ENCODE data around the gene FAM222A. TPM values are rescaled to one million over a fixed set of nuclear protein-coding genes. Genes with fewer than 3 reads are reported as not detected.

Gene FAM222A
- total and polyA plus RNA-seq, 12 donors: 9.2 to 57.8 (median 25.3) TPM

- no peak for TF ChIP-seq POLR2A (IDR thresholded peaks at IDR 0.05)
- TF ChIP-seq, protein P1, sequence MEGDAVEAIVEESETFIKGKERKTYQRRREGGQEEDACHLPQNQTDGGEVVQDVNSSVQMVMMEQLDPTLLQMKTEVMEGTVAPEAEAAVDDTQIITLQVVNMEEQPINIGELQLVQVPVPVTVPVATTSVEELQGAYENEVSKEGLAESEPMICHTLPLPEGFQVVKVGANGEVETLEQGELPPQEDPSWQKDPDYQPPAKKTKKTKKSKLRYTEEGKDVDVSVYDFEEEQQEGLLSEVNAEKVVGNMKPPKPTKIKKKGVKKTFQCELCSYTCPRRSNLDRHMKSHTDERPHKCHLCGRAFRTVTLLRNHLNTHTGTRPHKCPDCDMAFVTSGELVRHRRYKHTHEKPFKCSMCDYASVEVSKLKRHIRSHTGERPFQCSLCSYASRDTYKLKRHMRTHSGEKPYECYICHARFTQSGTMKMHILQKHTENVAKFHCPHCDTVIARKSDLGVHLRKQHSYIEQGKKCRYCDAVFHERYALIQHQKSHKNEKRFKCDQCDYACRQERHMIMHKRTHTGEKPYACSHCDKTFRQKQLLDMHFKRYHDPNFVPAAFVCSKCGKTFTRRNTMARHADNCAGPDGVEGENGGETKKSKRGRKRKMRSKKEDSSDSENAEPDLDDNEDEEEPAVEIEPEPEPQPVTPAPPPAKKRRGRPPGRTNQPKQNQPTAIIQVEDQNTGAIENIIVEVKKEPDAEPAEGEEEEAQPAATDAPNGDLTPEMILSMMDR (IDR thresholded peaks at IDR 0.05): no peak
- H3K27ac ChIP-seq: no peak overlapping the region
- H3K4me3 ChIP-seq: no peak overlapping the region
- H3K9me3 ChIP-seq (replicated peaks in 1 of 3): no peaks in the 10 kb centered on the region
- WGBS, 4 donors: 86 to 91% (median 88%) methylated on average over 17 to 20 of the region's 20 CpGs
- H3K4me1 ChIP-seq (replicated peaks in 1 of 2): no peaks in the 10 kb centered on the region
- no peaks in the 10 kb centered on the region for H3K36me3 ChIP-seq (replicated peaks in 1 of 2)
- intact Hi-C loops (cut with DNase I): no loop called here
- DNase-seq: no peak
- H3K27me3 ChIP-seq: no peaks in the 10 kb centered on the region
Observed at GRCh38 chr12:109798691-109799090, 85.1 kb downstream of the FAM222A start.

DNA sequence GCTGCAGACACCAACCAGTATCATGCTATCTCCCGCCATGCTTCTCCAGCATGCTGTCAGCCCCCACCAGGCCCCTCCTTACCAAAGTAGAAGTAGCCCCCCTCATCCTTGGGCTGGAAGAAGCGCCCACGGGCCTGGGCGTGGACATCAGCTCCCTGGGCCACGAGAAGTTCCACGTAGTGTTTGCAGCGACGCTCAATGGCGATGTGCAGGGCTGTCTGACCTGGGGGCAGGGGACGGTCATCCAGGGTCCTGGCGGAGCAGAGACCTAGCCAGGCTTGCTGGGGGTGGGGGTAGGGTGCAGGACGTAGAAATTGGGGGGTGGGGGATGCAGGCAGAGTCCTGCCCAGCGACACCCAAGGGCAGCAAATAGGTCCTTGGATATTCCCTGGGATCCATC lies 86.9 kb downstream of the FAM222A start:
- Histone ChIP-seq H3K27ac (no peak overlapping the region), H3K27me3 (no peaks in the 10 kb centered on the region), H3K9me3 (replicated peaks in 1 of 3) (no peaks in the 10 kb centered on the region), H3K36me3 (replicated peaks in 1 of 2) (no peaks in the 10 kb centered on the region), H3K4me1 (replicated peaks in 1 of 2) (no peaks in the 10 kb centered on the region), H3K4me3 (no peak overlapping the region)
- TF ChIP-seq, protein P1 (IDR thresholded peaks at IDR 0.05): no peak
- no peak for TF ChIP-seq POLR2A (IDR thresholded peaks at IDR 0.05)
- 91 to 97% (median 92%) methylated on average over 5 to 13 of the region's 13 CpGs for WGBS, 4 donors
- DNase-seq: no peak
- intact Hi-C loops (cut with DNase I): no loop called here

DNA sequence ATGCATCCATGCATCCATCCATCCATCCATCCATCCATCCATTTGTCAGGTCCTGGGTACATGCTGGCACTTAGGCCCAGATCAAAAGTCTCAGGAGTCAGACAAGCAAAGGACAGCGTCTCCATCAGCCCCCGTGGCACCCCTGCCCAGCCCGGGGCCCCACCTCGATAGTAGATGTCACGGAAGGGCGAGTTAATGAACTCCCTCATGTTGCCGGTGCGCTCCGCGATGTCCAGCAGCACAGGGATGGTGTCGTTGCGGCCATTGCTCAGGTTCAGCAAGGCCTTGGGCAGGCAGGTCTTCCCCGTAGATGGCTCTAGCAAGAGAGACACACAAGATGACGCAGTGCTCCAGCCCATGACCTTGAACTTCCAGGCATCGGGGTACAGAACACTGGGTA lies 89.2 kb downstream of the FAM222A start:
- no peak for DNase-seq
- no peaks in the 10 kb centered on the region for H3K36me3 ChIP-seq (replicated peaks in 1 of 2)
- H3K27ac ChIP-seq: no peak overlapping the region
- TF ChIP-seq, protein P1 (IDR thresholded peaks at IDR 0.05): no peak
- no peak for TF ChIP-seq POLR2A (IDR thresholded peaks at IDR 0.05)
- H3K9me3 ChIP-seq (replicated peaks in 1 of 3): no peaks in the 10 kb centered on the region
- H3K4me3 ChIP-seq: no peak overlapping the region
- no peaks in the 10 kb centered on the region for H3K4me1 ChIP-seq (replicated peaks in 1 of 2)
- no peaks in the 10 kb centered on the region for H3K27me3 ChIP-seq
- WGBS, 4 donors: 81 to 93% (median 87%) methylated on average over 13 to 15 of the region's 15 CpGs
- intact Hi-C loops (cut with DNase I): no loop called here

DNA sequence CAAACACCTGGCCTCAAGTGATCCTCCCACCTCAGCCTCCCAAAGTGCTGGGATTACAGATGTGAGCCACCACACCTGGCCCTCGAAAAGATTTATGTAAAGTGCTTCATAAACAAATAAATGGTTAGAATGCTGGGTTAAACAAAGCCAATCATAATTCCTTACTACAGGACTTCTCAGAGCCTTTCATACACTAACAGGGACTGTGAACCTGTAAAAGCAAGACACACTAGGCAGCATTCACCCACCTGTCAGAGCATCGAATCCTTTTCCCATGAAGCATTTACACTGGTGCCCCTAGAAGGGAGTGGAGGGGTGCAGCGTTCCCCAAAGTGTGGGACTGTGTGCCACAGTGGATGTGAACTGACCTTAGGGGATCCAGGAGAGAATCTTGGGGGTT lies 90.1 kb downstream of the FAM222A start:
- Histone ChIP-seq H3K36me3 (replicated peaks in 1 of 2) (no peaks in the 10 kb centered on the region), H3K4me3 (no peak overlapping the region), H3K9me3 (replicated peaks in 1 of 3) (no peaks in the 10 kb centered on the region), H3K27ac (no peak overlapping the region), H3K4me1 (replicated peaks in 1 of 2) (no peaks in the 10 kb centered on the region), H3K27me3 (no peaks in the 10 kb centered on the region)
- intact Hi-C loops (cut with DNase I): loop anchor here in 1 of 2 donors (2.0 kb wide), 1 partner anchor 77 kb away; the partner anchor contains the start of gene GLTP
- no peak for DNase-seq
- TF ChIP-seq, protein P1 (IDR thresholded peaks at IDR 0.05): no peak
- no peak for TF ChIP-seq POLR2A (IDR thresholded peaks at IDR 0.05)
- 72 to 84% (median 84%) methylated on average over 3 of the region's 3 CpGs for WGBS, 4 donors
